OCI-LY7 (cell line): ENCODE data around the gene MED10.

Experiments used
- EZH2phosphoT487 ChIP-seq: fragments of 200-600 bp; sonication (generic); IDR thresholded peaks from 2 replicates; pipeline ENCODE4 v1.6.1; 2018; ENCODE audit warnings: low read depth, borderline replicate concordance, mild to moderate bottlenecking, mixed run types, antibody characterized with exemption, low read length, moderate library complexity, mixed read lengths
- TF ChIP-seq, protein P1 (sequence below): fragments of 200-600 bp; sonication (generic); conservative IDR thresholded peaks from 2 replicates; pipeline ENCODE4 v1.5.1; 2014; ENCODE audit warnings: mild to moderate bottlenecking, antibody characterized with exemption, low read length, moderate library complexity, mixed read lengths

DNA sequence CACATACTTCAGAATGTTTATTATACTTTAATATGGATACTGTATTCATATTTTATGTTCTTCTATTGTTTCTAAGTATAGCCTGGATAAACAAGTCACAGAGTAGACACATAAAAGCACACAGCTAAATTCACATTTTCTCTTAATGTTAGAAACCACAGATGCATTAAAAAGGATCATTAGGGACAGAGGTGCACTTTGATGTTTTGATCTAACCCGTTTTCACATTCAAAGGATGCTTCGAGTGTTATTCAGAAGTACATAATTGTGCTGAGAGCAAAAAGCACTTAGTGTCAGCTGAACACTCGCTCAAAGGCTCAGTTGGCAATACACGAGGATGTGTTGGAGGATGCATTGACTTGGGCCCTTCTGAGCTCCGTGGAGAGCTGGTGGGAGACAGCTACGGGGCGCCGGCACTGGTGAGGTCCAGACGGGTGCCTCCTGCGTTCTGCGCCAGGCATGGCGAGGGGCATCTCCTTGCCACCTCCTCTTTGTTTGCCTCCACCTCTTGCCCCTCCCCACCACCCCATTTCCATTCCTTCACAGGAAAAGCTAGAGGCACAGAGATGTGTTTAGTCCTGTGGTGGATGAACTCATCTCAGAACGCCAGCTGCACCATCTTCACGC is 35.5 kb downstream of the MED10 start:
- TF ChIP-seq, protein P1, sequence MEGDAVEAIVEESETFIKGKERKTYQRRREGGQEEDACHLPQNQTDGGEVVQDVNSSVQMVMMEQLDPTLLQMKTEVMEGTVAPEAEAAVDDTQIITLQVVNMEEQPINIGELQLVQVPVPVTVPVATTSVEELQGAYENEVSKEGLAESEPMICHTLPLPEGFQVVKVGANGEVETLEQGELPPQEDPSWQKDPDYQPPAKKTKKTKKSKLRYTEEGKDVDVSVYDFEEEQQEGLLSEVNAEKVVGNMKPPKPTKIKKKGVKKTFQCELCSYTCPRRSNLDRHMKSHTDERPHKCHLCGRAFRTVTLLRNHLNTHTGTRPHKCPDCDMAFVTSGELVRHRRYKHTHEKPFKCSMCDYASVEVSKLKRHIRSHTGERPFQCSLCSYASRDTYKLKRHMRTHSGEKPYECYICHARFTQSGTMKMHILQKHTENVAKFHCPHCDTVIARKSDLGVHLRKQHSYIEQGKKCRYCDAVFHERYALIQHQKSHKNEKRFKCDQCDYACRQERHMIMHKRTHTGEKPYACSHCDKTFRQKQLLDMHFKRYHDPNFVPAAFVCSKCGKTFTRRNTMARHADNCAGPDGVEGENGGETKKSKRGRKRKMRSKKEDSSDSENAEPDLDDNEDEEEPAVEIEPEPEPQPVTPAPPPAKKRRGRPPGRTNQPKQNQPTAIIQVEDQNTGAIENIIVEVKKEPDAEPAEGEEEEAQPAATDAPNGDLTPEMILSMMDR = no peak
- TF ChIP-seq EZH2phosphoT487 = no peak
